ENCODE measurements around the gene LDLRAD4.

Gene LDLRAD4

GRCh38 chr18:13246591-13246990 lies 28.0 kb downstream of the LDLRAD4 start:
- no peak for DNase-seq (ENCODE audit: low read depth in 1 of 2, low spot score in 1 of 2)
- TF ChIP-seq GABPA (IDR thresholded peaks at IDR 0.05; ENCODE audit: low read depth) (no peak), CTCF (IDR thresholded peaks at IDR 0.05; ENCODE audit: insufficient read depth, low read length) (no peak), REST (IDR thresholded peaks at IDR 0.05; ENCODE audit: insufficient replicate concordance, low read depth) (no peak), SPI1 (IDR thresholded peaks at IDR 0.05; ENCODE audit: borderline replicate concordance, low read depth) (no peak), POLR2AphosphoS5 (IDR thresholded peaks at IDR 0.05; ENCODE audit: low read depth) (no peak)
- H3K4me3 ChIP-seq (replicated peaks; ENCODE audit: insufficient read depth, low read length) = no peak overlapping the region
- peaks cover 7% of the 10 kb centered on the region for H3K27me3 ChIP-seq (ENCODE audit: insufficient read depth, poor library complexity, severe bottlenecking)
- no peak overlapping the region for H3K27ac ChIP-seq (replicated peaks)

GRCh38 chr18:13247506-13247905 lies 28.9 kb downstream of the LDLRAD4 start:
- TF ChIP-seq CTCF (IDR thresholded peaks at IDR 0.05; ENCODE audit: insufficient read depth, low read length) (no peak), GABPA (IDR thresholded peaks at IDR 0.05; ENCODE audit: low read depth) (no peak), POLR2AphosphoS5 (IDR thresholded peaks at IDR 0.05; ENCODE audit: low read depth) (no peak)

GRCh38 chr18:13252686-13253410 lies 34.3 kb downstream of the LDLRAD4 start:
- Histone ChIP-seq H3K27ac (replicated peaks) (no peak overlapping the region), H3K27me3 (ENCODE audit: insufficient read depth, poor library complexity, severe bottlenecking) (peaks cover 7% of the 10 kb centered on the region), H3K4me3 (replicated peaks; ENCODE audit: insufficient read depth, low read length) (no peak overlapping the region)
- TF ChIP-seq REST (IDR thresholded peaks at IDR 0.05; ENCODE audit: insufficient replicate concordance, low read depth) (no peak), SPI1 (IDR thresholded peaks at IDR 0.05; ENCODE audit: borderline replicate concordance, low read depth) (no peak), POLR2AphosphoS5 (IDR thresholded peaks at IDR 0.05; ENCODE audit: low read depth) (no peak), GABPA (IDR thresholded peaks at IDR 0.05; ENCODE audit: low read depth) (no peak), CTCF (IDR thresholded peaks at IDR 0.05; ENCODE audit: insufficient read depth, low read length) (no peak)
- DNase-seq (ENCODE audit: low read depth in 1 of 2, low spot score in 1 of 2) = no peak

More at GRCh38 chr18:13247506-13247905, 28.9 kb downstream of the LDLRAD4 start:
- Histone ChIP-seq H3K27ac (replicated peaks) (no peak overlapping the region), H3K4me3 (replicated peaks; ENCODE audit: insufficient read depth, low read length) (no peak overlapping the region), H3K27me3 (ENCODE audit: insufficient read depth, poor library complexity, severe bottlenecking) (peaks cover 7% of the 10 kb centered on the region)
- DNase-seq (ENCODE audit: low read depth in 1 of 2, low spot score in 1 of 2) = no peak

All from HL-60 (cell line).